SU-DHL-6 (cell line): ENCODE data around the gene UBTF.

Experiments
- CTCF ChIP-seq: fragments of 200-600 bp; sonication (generic); IDR thresholded peaks from one replicate; pipeline ENCODE4 v1.5.1; 2017; ENCODE audit warnings: antibody characterized with exemption, mild to moderate bottlenecking, low read length, moderate library complexity; ENCODE audit not compliant: insufficient read depth, poor library complexity, severe bottlenecking
- EZH2phosphoT487 ChIP-seq: fragments of 200-600 bp; sonication (generic), shearing (Covaris generic); conservative IDR thresholded peaks from 2 replicates; pipeline ENCODE4 v1.6.1; 2018; ENCODE audit warnings: mild to moderate bottlenecking, antibody characterized with exemption, low read length, moderate library complexity, mixed read lengths

- TF ChIP-seq CTCF (no peak), EZH2phosphoT487 (no peak)
These were observed 6.7 kb downstream of the UBTF start for GRCh38 chr17:44212507-44213402.
